ENCODE measurements around the gene GSE1.

The GSE1 gene

GRCh38 chr16:85637061-85637807 is 24.1 kb downstream of the GSE1 start:
- no peak for TF ChIP-seq ZFX (IDR thresholded peaks at IDR 0.05; ENCODE audit: borderline replicate concordance)
- TF ChIP-seq, protein P1, sequence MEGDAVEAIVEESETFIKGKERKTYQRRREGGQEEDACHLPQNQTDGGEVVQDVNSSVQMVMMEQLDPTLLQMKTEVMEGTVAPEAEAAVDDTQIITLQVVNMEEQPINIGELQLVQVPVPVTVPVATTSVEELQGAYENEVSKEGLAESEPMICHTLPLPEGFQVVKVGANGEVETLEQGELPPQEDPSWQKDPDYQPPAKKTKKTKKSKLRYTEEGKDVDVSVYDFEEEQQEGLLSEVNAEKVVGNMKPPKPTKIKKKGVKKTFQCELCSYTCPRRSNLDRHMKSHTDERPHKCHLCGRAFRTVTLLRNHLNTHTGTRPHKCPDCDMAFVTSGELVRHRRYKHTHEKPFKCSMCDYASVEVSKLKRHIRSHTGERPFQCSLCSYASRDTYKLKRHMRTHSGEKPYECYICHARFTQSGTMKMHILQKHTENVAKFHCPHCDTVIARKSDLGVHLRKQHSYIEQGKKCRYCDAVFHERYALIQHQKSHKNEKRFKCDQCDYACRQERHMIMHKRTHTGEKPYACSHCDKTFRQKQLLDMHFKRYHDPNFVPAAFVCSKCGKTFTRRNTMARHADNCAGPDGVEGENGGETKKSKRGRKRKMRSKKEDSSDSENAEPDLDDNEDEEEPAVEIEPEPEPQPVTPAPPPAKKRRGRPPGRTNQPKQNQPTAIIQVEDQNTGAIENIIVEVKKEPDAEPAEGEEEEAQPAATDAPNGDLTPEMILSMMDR (IDR thresholded peaks at IDR 0.05), result no peak
- no peak overlapping the region for H3K27ac ChIP-seq

DNA sequence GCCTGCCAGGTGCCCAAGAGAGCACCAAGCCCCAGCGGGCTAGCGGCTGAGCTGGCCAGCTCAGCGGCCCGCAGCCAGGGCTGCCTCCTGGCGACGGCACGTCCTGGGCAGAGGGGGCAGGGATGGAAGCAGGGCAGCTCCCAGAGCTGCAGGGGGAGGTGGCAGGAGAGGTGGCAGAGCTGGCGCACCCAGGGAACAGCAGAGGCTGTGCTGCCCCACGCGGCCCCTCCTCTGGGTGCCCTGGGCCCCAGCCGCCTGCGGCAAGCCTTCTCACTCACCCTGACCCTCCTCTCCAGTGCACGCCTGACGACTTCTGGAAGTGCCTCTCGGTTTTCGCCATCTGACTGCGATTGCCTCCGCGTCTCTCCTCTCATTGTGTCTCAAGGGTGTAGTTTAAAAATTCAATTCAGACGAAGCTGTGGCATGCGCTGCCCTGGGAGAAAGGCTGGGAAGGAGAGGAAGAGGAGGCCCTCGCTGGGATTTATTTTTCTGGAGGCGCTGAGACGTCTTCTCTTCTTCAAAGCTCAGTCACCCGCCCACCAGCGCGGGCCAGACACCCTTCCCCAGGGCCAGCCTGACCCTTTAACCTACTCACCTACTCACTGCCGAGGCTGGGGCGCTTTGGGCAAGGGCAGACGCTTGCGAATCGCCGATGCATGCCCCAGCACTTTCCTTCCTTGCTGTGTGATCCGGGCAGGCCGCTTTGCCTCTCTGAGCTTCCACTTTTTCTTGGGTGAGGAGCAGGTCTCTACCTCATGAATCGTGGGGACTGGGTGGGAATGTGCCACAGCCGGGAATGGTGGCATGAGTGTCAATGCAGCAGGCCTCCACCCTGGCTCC is 24.9 kb downstream of the GSE1 start:
- H3K27ac ChIP-seq, result no peak overlapping the region; the same call in 1 of the 2 replicates
- TF ChIP-seq, protein P1 (IDR thresholded peaks at IDR 0.05), result no peak
- no peak for TF ChIP-seq ZFX (IDR thresholded peaks at IDR 0.05; ENCODE audit: borderline replicate concordance)

DNA sequence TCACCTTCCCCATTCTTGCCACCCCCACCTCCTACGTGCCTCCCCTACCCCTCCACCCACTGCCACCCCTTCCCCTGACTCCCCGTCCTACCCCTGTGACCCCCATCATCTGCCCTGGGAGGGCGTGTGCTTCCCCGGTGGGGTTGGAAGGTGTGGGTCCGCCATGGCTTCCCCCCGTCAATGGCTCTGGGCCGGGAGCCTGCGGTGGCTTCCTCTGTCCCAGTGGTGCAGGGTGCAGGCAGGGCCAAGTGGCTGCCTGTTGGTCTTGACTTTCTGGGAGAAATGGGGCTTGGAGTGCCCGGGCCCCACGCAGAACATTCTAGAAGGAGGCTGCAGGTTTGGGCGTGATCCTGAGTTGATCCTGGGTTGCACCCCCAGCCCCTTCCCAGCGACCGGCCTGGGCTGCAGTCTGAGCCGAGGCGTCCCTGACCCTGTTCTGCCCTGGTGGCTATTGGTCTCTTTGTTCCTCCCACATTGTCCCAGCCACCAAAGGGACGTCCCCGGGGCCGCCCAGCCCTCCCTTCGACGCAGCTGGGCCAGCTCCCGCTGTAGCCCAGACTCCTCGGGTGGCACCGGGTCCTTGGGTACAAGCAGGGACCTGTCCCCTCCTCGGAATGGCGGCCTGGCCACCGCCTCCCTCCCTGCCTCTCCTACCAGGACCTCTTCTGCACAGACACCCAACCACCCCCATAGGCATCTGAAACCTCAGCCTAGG is 25.7 kb downstream of the GSE1 start:
- TF ChIP-seq, protein P1 (IDR thresholded peaks at IDR 0.05), result no peak
- no peak for TF ChIP-seq ZFX (IDR thresholded peaks at IDR 0.05; ENCODE audit: borderline replicate concordance)
- no peak overlapping the region for H3K27ac ChIP-seq

- H3K27ac ChIP-seq, result no peak overlapping the region
- TF ChIP-seq ZFX (IDR thresholded peaks at IDR 0.05; ENCODE audit: borderline replicate concordance), result no peak
- TF ChIP-seq, protein P1 (IDR thresholded peaks at IDR 0.05), result no peak
Measured at GRCh38 chr16:85639529-85640253, 26.6 kb downstream of the GSE1 start.

DNA sequence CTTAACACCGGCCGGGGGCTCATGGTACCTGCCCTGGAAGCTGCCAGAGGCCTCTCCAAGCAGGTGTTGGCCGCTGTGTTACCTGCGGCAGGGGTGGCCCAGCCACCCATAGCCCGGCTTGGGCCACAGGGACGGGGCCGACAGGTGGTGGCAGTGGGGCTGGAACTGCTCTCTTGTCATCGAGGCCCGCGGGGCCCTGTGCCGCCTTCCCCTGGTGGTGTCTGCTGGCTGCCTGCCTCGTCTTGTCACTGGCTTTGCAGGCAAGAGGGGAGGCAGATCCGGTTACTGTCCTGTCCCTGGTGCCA is 27.1 kb downstream of the GSE1 start:
- H3K27ac ChIP-seq, result no peak overlapping the region
- TF ChIP-seq ZFX (IDR thresholded peaks at IDR 0.05; ENCODE audit: borderline replicate concordance), result no peak
- TF ChIP-seq, protein P1 (IDR thresholded peaks at IDR 0.05), result no peak

- H3K27ac ChIP-seq, result no peak overlapping the region
Measured at GRCh38 chr16:85640585-85640984, 27.5 kb downstream of the GSE1 start.

More at GRCh38 chr16:85640585-85640984, 27.5 kb downstream of the GSE1 start:
- TF ChIP-seq, protein P1 (IDR thresholded peaks at IDR 0.05), result no peak
- no peak for TF ChIP-seq ZFX (IDR thresholded peaks at IDR 0.05; ENCODE audit: borderline replicate concordance)
